Naive thymus-derived CD4-positive, alpha-beta T cell (primary cell): ENCODE results near the gene HDAC4. TPM values are rescaled to one million over a fixed set of nuclear protein-coding genes. Genes with fewer than 3 reads are reported as not detected.
A peak's percentile ranks its signal among the peaks of the same experiment; 100 is the strongest.

Experiments
- ATAC-seq: fragments of 150-1000 bp; cut with Tn5 transposase; 2 replicates; pipeline ENCODE4 v1.10.0; 2021; ENCODE audit warnings: mild to moderate bottlenecking, moderate library complexity
- CTCF ChIA-PET: fragments of 350-600 bp; sonication (Branson Sonifier 250); formaldehyde crosslinking; loops from one replicate; lab custom pipeline; 2021; ENCODE audit warnings: antibody characterized with exemption; lab: Charles Lee
- POLR2A ChIA-PET: fragments of 350-600 bp; sonication (Branson Sonifier 250); formaldehyde crosslinking; loops from one replicate; lab custom pipeline; 2021; ENCODE audit warnings: antibody characterized with exemption, inconsistent platforms; lab: Charles Lee
- DNase-seq, 9 donors: peaks; one replicate each; pipeline versions ENCODE4 v3.0.0 to v3.0.0-alpha.2; 2020 to 2022; ENCODE audit warnings: mixed read lengths in 1 of 9
- H3K27ac ChIP-seq: one replicate; pipeline ENCODE4 v1.7.0; 2013; ENCODE audit warnings: mild to moderate bottlenecking, low read depth, low read length, moderate library complexity
- H3K27me3 ChIP-seq, 2 donors: one replicate each; pipeline ENCODE4 v1.7.0; 2013; ENCODE audit warnings: low read length in 2 of 2, mild to moderate bottlenecking in 2 of 2, moderate library complexity in 2 of 2; ENCODE audit not compliant: control insufficient read depth in 2 of 2, insufficient read depth in 2 of 2
- H3K36me3 ChIP-seq, 3 experiments: 1 replicate in 2 of 3; 2 replicates in 1 of 3; pipeline ENCODE4 v1.7.0; 2013; ENCODE audit warnings: low read length in 3 of 3, mild to moderate bottlenecking in 3 of 3, moderate library complexity in 1 of 3; ENCODE audit not compliant: insufficient read depth in 3 of 3, control insufficient read depth in 2 of 3
- H3K4me1 ChIP-seq, 2 donors: one replicate each; pipeline ENCODE4 v1.7.0; 2013; ENCODE audit warnings: low read length in 2 of 2, mild to moderate bottlenecking in 2 of 2, moderate library complexity in 1 of 2; ENCODE audit not compliant: control insufficient read depth in 2 of 2, insufficient read depth in 2 of 2
- H3K4me3 ChIP-seq: 2 replicates; pipeline ENCODE4 v1.7.0; 2013; ENCODE audit warnings: mild to moderate bottlenecking, low read length
- H3K9me3 ChIP-seq, 3 experiments: 1 replicate in 2 of 3; 2 replicates in 1 of 3; pipeline ENCODE4 v1.7.0; 2013; ENCODE audit warnings: low read length in 3 of 3; ENCODE audit not compliant: control insufficient read depth in 2 of 3
- H3K27ac Mint-ChIP-seq, 9 donors: one replicate each; pipeline ENCODE4 v1.8.0; 2020 to 2022; ENCODE audit warnings: mixed read lengths in 9 of 9, mild to moderate bottlenecking in 8 of 9, moderate library complexity in 5 of 9, inconsistent platforms in 2 of 9
- H3K27me3 Mint-ChIP-seq, 5 donors: one replicate each; pipeline ENCODE4 v1.8.0; 2021 to 2022; ENCODE audit warnings: mixed read lengths in 5 of 5, mild to moderate bottlenecking in 1 of 5
- H3K36me3 Mint-ChIP-seq, 5 donors: one replicate each; pipeline ENCODE4 v1.8.0; 2020 to 2022; ENCODE audit warnings: mixed read lengths in 5 of 5, mild to moderate bottlenecking in 3 of 5, inconsistent platforms in 1 of 5
- H3K4me1 Mint-ChIP-seq, 7 donors: one replicate each; pipeline ENCODE4 v1.8.0; 2020 to 2022; ENCODE audit warnings: mixed read lengths in 7 of 7, mild to moderate bottlenecking in 3 of 7, inconsistent platforms in 1 of 7
- H3K4me3 Mint-ChIP-seq, 10 donors: one replicate each; pipeline ENCODE4 v1.8.0; 2020 to 2022; ENCODE audit warnings: mild to moderate bottlenecking in 10 of 10, mixed read lengths in 10 of 10, moderate library complexity in 6 of 10, inconsistent platforms in 2 of 10
- H3K9me3 Mint-ChIP-seq, 11 donors: one replicate each; pipeline ENCODE4 v1.8.0; 2020 to 2022; ENCODE audit warnings: mixed read lengths in 11 of 11, mild to moderate bottlenecking in 4 of 11, inconsistent platforms in 1 of 11, moderate library complexity in 1 of 11
- intact Hi-C, 2 donors: fragments of 100-400 bp; cut with micrococcal nuclease; formaldehyde crosslinking; loops; one replicate each; pipeline ENCODE4 v1.15.1; 2023
- polyA plus RNA-seq, 2 donors: library from polyadenylated mRNA; unstranded; fragments of 300-500 nt; fragmentation: Illumina TruSeq; gene quantifications; one replicate each; pipeline ENCODE4 v1.2.3, GENCODE V29; 2021
- total RNA-seq, 6 experiments: library from RNA in 5 of 6; stranded (reverse) in 5 of 6; gene quantifications; 1 replicate in 5 of 6; 2 replicates in 1 of 6; pipeline ENCODE4 v1.2.3 and lab custom pipeline; 2021 to 2026

HDAC4 gene
- total and polyA plus RNA-seq, 7 experiments from 2014 or later: 7.4 to 101 (median 55.3) TPM

DNA sequence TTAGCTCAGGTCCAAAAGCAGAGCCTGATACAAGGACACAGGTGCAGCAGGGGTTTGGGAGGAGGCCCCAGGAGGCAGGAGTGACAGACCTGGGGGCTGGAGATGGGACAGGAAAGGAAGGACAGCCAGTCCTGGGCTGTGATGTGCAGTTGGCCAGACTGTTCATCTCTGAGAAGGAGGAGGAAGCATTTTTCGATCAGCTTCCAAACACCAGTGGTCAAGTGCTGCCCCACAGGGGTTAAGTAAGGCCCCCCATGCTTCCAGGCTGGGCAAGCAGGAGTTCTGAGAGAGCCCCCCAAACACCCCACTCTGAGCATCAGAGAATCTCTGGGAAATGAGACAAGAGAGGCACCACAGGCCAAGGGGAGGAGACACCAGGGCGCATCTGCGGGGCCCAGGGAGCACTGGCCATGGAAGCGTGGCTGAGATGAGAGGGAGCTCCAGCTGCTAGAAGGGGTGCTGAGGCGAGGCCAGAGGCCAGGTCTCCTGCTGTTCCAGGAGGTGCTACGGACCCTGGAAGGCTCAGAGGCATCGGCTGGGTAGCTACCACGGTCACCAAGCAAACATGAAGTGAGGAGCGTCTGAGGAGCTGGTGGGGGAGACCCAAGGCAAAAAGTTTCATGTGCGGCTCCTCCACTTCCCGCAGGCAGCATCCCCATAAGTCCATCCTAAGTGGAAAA, 5.6 kb upstream of the HDAC4 start:
- Histone ChIP-seq H3K4me1 (peaks cover 7 to 8% of the 10 kb centered on the region in 2 donors), H3K9me3 (no peaks in the 10 kb centered on the region), H3K27me3 (no peaks in the 10 kb centered on the region), H3K36me3 (no peaks in the 10 kb centered on the region), H3K4me3 (no peak overlapping the region), H3K27ac (no peak overlapping the region)
- no peak overlapping the region for H3K4me3 Mint-ChIP-seq
- H3K9me3 Mint-ChIP-seq: peaks cover 0 to 3% (median 0%) of the 10 kb centered on the region in 11 donors
- H3K4me1 Mint-ChIP-seq: peaks cover 6 to 27% (median 16%) of the 10 kb centered on the region in 7 donors
- peaks cover 0 to 39% (median 0%) of the 10 kb centered on the region in 5 donors for H3K27me3 Mint-ChIP-seq
- peak overlapping the region in 1 of 9 donors; percentile 9 for H3K27ac Mint-ChIP-seq
- intact Hi-C loops: loop anchor here in 1 of 2 donors (10.0 kb wide), 1 partner anchor 1158 kb away; the partner anchor contains the start of genes DUSP28 and RNPEPL1
- H3K36me3 Mint-ChIP-seq: peaks cover 0 to 11% (median 0%) of the 10 kb centered on the region in 5 donors
- ATAC-seq: no peak
- POLR2A ChIA-PET: interaction anchor here (1.3 kb wide), 1 partner anchor 143 kb away, joined by 3 read pairs; no protein-coding TSS in a partner anchor
- DNase-seq: no peak
- CTCF ChIA-PET: no interaction called here

DNA sequence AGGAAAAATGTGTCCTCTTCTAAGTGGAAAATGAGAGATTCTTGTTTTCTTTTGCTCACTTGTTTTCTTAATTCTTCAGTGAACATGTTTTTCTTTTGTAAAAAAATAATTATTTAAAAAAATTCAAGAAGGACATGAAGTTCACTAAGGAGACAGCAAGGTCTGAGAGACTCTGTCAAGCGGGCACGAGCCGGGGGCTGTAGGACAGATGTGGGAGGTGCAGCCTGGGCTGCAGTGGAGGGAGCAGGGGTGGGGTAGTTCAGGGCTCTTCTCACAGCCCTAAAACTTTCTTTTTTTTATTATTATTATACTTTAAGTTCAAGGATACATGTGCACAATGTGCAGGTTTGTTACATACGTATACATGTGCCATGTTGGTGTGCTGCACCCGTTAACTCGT, 4.3 kb upstream of the HDAC4 start:
- Histone ChIP-seq H3K4me1 (peaks cover 7 to 8% of the 10 kb centered on the region in 2 donors), H3K27me3 (no peaks in the 10 kb centered on the region), H3K36me3 (no peaks in the 10 kb centered on the region), H3K4me3 (no peak overlapping the region), H3K27ac (no peak overlapping the region), H3K9me3 (no peaks in the 10 kb centered on the region)
- Mint-ChIP-seq H3K27ac (no peak overlapping the region), H3K27me3 (peaks cover 0 to 32% (median 0%) of the 10 kb centered on the region in 5 donors), H3K4me1 (peaks cover 6 to 22% (median 13%) of the 10 kb centered on the region in 7 donors), H3K36me3 (peaks cover 0 to 11% (median 0%) of the 10 kb centered on the region in 5 donors), H3K4me3 (no peak overlapping the region), H3K9me3 (peaks cover 0 to 3% (median 0%) of the 10 kb centered on the region in 11 donors)
- DNase-seq (no peak), ATAC-seq (no peak)
- ChIA-PET POLR2A (interaction anchor here (1.3 kb wide), 1 partner anchor 142 kb away, joined by 3 read pairs; no protein-coding TSS in a partner anchor), CTCF (interaction anchor here (0.7 kb wide), 1 partner anchor 47 kb away, joined by 5 read pairs; no protein-coding TSS in a partner anchor)
- intact Hi-C loops: loop anchor here in 1 of 2 donors (10.0 kb wide), 1 partner anchor 1160 kb away; the partner anchor contains the start of genes DUSP28 and RNPEPL1

DNA sequence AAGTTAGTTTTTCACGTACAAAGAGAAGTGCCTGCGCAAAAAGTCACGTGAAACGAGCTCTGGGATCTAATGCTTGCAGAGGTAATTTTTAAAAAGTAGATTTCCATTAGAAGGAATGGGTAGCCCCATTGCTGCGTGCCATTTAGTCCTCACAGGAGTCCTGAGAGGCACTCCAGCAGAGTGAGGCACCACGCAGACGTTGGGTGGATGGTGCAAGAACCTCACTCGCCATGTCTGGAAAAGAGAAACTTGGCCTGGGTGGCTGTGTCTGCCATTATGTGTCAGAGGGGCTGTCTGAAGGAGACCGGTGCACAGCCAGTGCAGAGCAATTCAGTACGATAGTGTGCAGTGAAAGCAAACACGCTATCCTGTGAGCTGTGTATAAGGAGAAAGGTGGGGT, 1.8 kb upstream of the HDAC4 start:
- ATAC-seq: no peak
- intact Hi-C loops: loop anchor here in 1 of 2 donors (5.0 to 10.0 kb wide), 3 partner anchors 735 to 1710 kb away; partner anchors contain the start of genes COPS9, DUSP28 and RNPEPL1
- ChIA-PET POLR2A (interaction anchor here (0.8 to 3.6 kb wide), 7 partner anchors 11 to 136 kb away, joined by 3 to 32 read pairs (median 5); no protein-coding TSS in a partner anchor), CTCF (no interaction called here)
- Histone ChIP-seq H3K9me3 (no peaks in the 10 kb centered on the region), H3K27me3 (no peaks in the 10 kb centered on the region), H3K36me3 (no peaks in the 10 kb centered on the region), H3K27ac (no peak overlapping the region), H3K4me3 (no peak overlapping the region), H3K4me1 (peaks cover 14 to 20% of the 10 kb centered on the region in 2 donors)
- H3K27me3 Mint-ChIP-seq: peaks cover 0 to 16% (median 0%) of the 10 kb centered on the region in 5 donors
- peak overlapping the region; percentile 56 to 99 (median 99) for H3K27ac Mint-ChIP-seq
- H3K36me3 Mint-ChIP-seq: peaks cover 0 to 15% (median 0%) of the 10 kb centered on the region in 5 donors
- peaks cover 17 to 37% (median 32%) of the 10 kb centered on the region in 7 donors for H3K4me1 Mint-ChIP-seq
- DNase-seq: no peak
- peak overlapping the region; percentile 86 to 96 (median 92) for H3K4me3 Mint-ChIP-seq
- H3K9me3 Mint-ChIP-seq: peaks cover 0 to 3% (median 0%) of the 10 kb centered on the region in 11 donors

DNA sequence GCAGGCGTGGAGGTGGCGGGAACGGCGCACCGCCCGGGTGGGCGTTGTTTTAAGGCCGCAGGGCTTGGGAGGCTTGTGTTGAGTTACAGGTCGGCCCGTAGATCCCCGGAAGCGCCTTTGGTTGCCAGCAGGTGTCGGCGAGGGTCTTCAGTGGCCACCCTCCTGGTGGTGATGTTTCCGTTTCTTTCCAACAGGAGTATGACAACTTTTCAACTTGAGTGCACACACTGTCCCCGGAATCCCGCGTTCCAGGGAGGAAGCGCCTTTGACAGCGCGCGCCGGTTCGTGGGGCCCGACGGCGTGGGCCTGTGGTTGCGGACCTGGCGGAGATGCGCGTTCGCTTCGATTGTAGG, 1.0 kb upstream of the HDAC4 start:
- ChIA-PET POLR2A (interaction anchor here (0.8 to 3.6 kb wide), 7 partner anchors 12 to 170 kb away, joined by 3 to 32 read pairs (median 5); no protein-coding TSS in a partner anchor), CTCF (no interaction called here)
- Histone ChIP-seq H3K27me3 (no peaks in the 10 kb centered on the region), H3K4me3 (peak overlapping the region; percentile 100), H3K4me1 (peaks cover 17 to 26% of the 10 kb centered on the region in 2 donors), H3K36me3 (no peaks in the 10 kb centered on the region), H3K9me3 (no peaks in the 10 kb centered on the region), H3K27ac (peak overlapping the region; percentile 97)
- H3K4me1 Mint-ChIP-seq: peaks cover 23 to 45% (median 39%) of the 10 kb centered on the region in 7 donors
- peak overlapping the region; percentile 92 to 99 (median 99) for H3K27ac Mint-ChIP-seq
- H3K27me3 Mint-ChIP-seq: peaks cover 0 to 16% (median 0%) of the 10 kb centered on the region in 5 donors
- no peak for DNase-seq
- intact Hi-C loops: loop anchor here (1.0 to 10.0 kb wide), 17 partner anchors 21 to 1710 kb away; partner anchors contain the start of genes COPS9 (in 2 of the 2), NDUFA10 (in 2 of the 2), DUSP28 (in 1 of the 2) and RNPEPL1 (in 1 of the 2)
- H3K36me3 Mint-ChIP-seq: peaks cover 0 to 18% (median 0%) of the 10 kb centered on the region in 5 donors
- peaks cover 0 to 3% (median 0%) of the 10 kb centered on the region in 11 donors for H3K9me3 Mint-ChIP-seq
- H3K4me3 Mint-ChIP-seq: peak overlapping the region; percentile 86 to 96 (median 92)
- peak; percentile 0 for ATAC-seq

DNA sequence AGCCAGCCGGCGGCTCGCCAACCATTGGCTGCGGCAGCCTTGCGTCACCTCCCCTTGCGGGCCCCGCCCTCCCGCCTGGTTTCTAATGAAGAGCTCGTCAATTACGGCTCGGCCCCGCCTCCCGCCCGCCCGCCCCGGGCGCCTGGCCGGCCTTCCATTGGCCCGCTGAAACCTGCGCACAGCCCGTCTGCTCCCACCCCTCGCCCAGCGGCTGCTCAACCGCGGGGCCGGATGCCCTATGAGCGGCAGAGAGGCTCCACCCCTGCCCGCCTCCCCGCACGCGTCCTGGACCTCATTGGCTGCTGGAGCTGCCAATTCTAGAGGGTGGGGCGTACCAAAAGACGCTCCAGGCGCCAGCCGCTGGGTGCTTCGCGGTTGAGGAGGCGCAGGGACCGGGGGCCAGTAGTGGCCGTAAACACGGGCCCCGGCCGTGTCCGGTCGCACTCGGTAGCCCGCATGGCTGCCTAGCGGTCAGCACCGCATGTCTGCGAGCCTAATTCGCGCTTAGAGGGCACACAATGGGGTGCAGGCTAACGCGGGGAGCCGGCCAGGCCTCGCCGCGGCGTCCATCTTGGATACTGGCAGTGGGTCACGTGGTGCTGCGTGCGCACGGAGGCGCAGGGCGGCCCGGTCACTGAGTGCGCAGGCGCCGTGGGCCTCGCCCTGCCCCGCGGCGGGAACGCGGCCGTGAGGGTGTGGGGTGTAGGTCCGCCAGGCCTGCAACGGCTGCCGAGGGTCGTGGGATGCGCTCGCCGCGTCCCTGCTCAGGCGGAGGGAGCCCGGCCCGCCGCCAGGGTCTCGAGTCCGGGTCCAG, 454 bp upstream of the HDAC4 start:
- Histone ChIP-seq H3K4me1 (peaks cover 17 to 26% of the 10 kb centered on the region in 2 donors), H3K4me3 (peak overlapping the region; percentile 100), H3K27ac (peak overlapping the region; percentile 97), H3K27me3 (no peaks in the 10 kb centered on the region), H3K9me3 (no peaks in the 10 kb centered on the region), H3K36me3 (no peaks in the 10 kb centered on the region)
- ATAC-seq: peak; percentile 92
- DNase-seq: peak; percentile 98 to 100 (median 100)
- Mint-ChIP-seq H3K27me3 (peaks cover 0 to 16% (median 0%) of the 10 kb centered on the region in 5 donors), H3K4me3 (peak overlapping the region; percentile 86 to 96 (median 92)), H3K27ac (peak overlapping the region; percentile 96 to 99 (median 99)), H3K4me1 (peaks cover 28 to 51% (median 43%) of the 10 kb centered on the region in 7 donors), H3K9me3 (peaks cover 0 to 3% (median 0%) of the 10 kb centered on the region in 11 donors), H3K36me3 (peaks cover 0 to 18% (median 0%) of the 10 kb centered on the region in 5 donors)
- POLR2A ChIA-PET: interaction anchor here (0.7 to 3.6 kb wide), 21 partner anchors 9 to 193 kb away, joined by 3 to 32 read pairs (median 6); no protein-coding TSS in a partner anchor
- intact Hi-C loops: loop anchor here (1.0 to 10.0 kb wide), 17 partner anchors 20 to 1709 kb away; partner anchors contain the start of genes COPS9 (in 2 of the 2), NDUFA10 (in 2 of the 2), DUSP28 (in 1 of the 2) and RNPEPL1 (in 1 of the 2)
- CTCF ChIA-PET: interaction anchor here (0.8 to 0.9 kb wide), 2 partner anchors 32 to 134 kb away, joined by 3 to 4 read pairs; no protein-coding TSS in a partner anchor
